D721Med (cell line): ENCODE results near the gene RPL10.

Source experiments
- DNase-seq: peaks from one replicate; pipeline ENCODE4 v3.0.0; 2011; ENCODE audit warnings: low spot score; ENCODE audit not compliant: insufficient read length
- FAIRE-seq: peaks from 2 replicates; lab custom pipeline; 2011; peaks lifted over from hg19 to GRCh38; lab: Jason Lieb, UNC
- TF ChIP-seq, protein P1 (sequence below): IDR thresholded peaks from 2 replicates; pipeline ENCODE4 v1.5.1; 2012; ENCODE audit warnings: mild to moderate bottlenecking, control low read depth; ENCODE audit not compliant: insufficient read depth; ENCODE audit errors: missing control alignments

The RPL10 gene

DNA sequence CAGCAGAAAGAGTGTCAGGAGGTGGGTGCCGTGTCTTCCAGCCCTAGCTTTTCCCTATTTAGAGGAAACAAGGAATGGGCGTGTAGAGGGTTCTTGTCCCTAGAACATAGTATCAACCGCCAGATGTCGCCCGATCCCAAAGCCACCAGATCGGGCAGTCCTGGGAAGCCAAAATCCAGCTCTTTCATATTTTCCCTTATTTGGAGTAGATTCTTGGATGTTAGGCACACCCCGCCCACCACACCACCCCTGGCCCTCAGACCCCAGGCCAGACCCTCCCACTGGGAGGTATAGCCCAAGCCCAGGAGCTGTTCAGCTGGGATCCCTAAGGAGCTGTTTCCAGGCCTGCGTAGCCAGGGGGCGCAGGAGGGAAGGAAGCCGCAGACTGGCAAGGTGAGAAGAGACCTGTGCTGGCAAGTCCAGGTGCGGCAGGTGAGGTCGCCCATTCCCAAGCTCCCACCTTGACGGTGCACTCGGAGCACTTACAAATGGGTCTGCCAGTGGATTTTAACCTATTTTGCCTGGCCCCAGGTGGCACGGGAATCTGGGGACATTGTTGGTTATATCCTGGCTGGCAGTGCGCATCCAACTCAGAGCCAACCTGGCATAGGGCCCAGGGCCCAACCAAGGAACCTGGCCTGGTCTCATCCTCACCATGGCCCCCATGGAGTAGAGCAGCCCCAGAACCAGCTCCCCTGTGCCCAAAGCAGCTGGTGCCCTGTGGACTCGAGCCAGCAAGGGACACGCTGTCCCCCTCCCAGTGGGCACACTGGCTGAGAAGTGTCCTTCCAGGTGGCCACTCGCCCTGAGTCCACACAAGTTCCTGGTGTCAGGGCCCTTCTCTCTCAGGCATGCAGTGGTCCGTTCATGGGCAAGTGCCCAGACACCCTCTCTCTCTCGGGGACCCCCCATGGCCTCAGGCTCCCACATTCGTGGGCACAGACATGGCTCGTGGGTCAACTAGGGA lies 24.6 kb upstream of the RPL10 start:
- FAIRE-seq, result no peak
- no peak for DNase-seq
- TF ChIP-seq, protein P1, sequence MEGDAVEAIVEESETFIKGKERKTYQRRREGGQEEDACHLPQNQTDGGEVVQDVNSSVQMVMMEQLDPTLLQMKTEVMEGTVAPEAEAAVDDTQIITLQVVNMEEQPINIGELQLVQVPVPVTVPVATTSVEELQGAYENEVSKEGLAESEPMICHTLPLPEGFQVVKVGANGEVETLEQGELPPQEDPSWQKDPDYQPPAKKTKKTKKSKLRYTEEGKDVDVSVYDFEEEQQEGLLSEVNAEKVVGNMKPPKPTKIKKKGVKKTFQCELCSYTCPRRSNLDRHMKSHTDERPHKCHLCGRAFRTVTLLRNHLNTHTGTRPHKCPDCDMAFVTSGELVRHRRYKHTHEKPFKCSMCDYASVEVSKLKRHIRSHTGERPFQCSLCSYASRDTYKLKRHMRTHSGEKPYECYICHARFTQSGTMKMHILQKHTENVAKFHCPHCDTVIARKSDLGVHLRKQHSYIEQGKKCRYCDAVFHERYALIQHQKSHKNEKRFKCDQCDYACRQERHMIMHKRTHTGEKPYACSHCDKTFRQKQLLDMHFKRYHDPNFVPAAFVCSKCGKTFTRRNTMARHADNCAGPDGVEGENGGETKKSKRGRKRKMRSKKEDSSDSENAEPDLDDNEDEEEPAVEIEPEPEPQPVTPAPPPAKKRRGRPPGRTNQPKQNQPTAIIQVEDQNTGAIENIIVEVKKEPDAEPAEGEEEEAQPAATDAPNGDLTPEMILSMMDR, result peak; percentile 44

DNA sequence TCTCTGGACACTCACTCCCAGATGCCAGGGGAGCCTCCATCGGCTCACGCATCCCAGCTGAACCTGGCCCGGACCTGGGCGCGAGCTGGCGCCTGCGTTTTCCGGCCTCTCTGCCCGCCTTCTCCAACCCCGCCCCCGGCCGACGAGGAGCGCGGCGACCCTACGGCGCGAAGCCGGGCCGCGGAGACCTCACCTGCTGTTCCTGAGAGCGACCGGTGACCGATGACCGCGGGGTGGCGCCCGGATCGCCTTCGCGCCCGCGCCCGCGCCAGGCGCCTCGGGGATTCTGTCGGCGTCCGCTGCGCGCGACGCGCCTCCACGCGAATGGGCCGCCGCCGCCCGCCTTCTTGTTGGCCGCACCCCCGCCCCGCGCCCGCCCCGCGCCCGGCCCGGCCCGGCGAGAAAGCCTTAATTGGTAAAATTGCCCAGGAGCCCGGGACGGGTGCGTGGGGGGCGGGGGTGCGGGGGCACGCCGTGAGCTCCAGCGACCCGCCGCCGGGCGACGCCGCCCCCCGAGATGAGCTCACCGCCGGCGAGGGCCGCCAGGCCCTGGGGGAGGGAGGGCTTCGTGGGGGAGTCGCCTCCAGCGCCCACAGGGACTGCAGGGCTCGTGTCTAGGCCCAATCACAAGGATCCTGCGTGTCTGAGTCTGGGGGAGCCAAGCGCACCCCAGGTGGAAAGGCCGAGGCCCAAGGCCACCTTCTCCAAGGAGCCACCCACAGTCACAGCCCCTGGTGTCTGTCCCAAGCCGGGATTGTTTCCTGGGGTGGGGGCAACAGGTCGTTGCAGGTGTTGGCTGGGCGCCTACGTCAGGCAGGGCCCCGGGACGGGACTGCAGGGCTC lies 23.6 kb upstream of the RPL10 start, which contains the start of gene FLNA:
Gene FLNA (minus strand): TSS at position 322 of the 843 bp plus-strand sequence. CDS start 3,389 bp downstream, outside the sequence.
- DNase-seq (no peak), FAIRE-seq (no peak)
- TF ChIP-seq, protein P1, result peak; percentile 4

DNA sequence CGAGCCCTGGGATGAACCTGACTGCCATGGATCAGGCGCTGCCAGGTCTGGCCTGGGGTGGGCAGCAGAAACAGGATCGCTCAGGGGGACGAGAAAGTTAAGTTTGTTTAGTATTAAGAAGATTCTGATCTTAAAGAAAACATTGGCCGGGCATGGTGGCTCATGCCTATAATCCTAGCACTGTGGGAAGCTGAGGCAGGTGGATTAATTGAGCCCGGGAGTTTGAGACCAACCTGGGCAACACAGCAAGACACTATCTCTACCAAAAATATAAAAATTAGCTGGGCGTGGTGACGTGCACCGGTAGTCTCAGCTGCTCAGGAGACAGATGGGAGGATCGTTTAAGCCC lies 23.0 kb upstream of the RPL10 start:
- DNase-seq (no peak), FAIRE-seq (no peak)
- TF ChIP-seq, protein P1, result no peak

DNA sequence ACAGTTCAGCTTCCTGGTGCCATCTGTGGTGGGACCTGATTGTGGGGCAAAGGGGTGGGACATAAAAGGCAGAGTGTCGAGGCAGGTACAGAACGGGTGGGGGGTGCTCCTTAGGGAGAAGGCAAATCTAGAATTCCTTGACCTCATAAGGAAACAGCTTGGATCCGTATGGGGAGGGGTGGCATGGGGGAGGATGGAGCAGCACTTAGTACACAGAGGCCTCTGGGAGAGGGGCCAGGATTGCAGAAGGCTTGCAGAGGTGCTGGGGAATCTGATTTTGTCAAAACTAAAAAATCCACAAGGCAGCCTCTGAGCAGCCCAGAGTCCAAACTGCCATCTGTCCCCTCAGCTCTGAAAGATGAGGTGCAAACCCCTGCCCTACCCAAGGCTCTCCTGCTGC lies 21.4 kb upstream of the RPL10 start:
- no peak for FAIRE-seq
- no peak for DNase-seq

GRCh38 chrX:154378059-154378798 lies 19.9 kb upstream of the RPL10 start:
- TF ChIP-seq, protein P1, result no peak
- FAIRE-seq (no peak), DNase-seq (peak; percentile 54)

More for the DNA sequence above, 21.4 kb upstream of the RPL10 start:
- TF ChIP-seq, protein P1, result no peak

DNA sequence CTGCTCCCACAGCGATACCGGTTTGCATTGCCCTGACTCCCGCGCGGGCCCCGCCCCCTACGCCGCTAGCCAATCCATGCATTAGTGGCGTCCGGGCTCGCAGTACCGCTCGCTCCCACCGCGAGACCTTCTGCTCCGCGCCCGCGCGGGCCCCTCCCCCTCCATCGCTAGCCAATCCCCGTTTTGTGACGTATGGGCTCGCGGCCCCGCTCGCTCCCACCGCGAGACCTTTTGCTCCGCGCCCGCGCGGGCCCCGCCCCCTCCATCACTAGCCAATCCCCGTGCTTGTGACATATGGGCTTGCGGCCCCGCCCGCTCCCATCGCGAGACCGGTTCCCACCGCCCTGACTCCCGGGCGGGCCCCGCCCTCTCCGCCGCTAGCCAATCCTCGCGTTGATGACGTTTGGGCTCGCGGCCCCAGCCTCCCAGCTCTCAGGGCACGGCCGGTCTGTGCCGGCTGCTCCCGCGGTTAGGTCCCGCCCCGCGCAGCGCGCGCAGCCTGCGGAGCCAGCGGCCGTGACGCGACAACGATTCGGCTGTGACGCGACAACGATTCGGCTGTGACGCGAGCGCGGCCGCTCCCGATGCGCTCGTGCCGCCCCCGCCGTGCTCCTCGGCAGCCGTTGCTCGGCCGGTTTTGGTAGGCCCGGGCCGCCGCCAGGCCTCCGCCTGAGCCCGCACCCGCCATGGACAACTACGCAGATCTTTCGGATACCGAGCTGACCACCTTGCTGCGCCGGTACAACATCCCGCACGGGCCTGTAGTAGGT lies 19.2 kb upstream of the RPL10 start, which contains the start of gene EMD:
Gene EMD (plus strand): TSS at position 497 of the 770 bp plus-strand sequence. CDS start 190 bp downstream, at position 687.
- DNase-seq (no peak), FAIRE-seq (no peak)

More for the DNA sequence above, 19.2 kb upstream of the RPL10 start, which contains the start of gene EMD:
- TF ChIP-seq, protein P1, result no peak
